ENCODE results near the gene STARD5. TPM values are rescaled to one million over a fixed set of nuclear protein-coding genes. Genes with fewer than 3 reads are reported as not detected.
A peak's percentile ranks its signal among the peaks of the same experiment; 100 is the strongest.

Gene STARD5
- total RNA-seq, 4 donors from 2014 or later, result 54.6 to 88.2 (median 67.4) TPM

DNA sequence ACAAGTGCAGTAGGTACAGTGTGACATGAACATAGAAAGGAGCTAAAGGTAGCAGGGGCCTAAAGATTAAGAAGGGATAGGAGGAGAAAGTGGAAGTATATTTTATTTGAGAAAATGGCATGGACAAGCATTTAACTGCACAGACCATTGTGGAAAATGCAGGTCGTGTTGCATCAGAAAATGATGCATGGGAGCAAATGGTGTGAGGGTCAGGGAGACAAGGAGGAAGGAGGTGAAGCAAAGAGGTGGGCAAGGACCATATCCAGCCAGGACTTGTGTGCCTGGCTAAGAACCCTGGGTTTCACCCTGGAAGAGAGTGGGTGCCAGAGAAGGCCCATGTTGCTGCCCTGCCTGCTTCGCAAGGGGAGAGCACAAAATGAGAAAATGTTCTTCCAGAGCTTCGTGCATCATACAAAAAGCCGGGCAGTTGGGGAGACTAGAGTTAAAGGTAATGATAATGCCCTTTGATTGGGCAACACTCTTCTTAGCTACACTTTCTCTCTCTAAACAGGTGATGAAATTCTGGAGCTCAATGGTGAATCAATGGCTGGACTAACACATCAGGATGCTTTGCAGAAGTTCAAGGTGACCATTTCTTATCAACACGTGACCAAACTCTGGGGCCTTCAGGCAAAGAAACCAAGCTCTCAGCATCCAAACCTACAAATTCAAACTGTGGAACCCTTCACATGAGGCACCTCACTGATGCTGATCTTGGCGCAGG lies 45.5 kb downstream of the STARD5 start:
- H3K4me3 ChIP-seq, result no peak overlapping the region
- DNase-seq (ENCODE audit: low spot score in 2 of 2), result no peak
- peaks cover 23% of the 10 kb centered on the region for H3K4me1 ChIP-seq
- 95% methylated on average over 6 of the region's 6 CpGs for WGBS
- H3K27me3 ChIP-seq, result no peaks in the 10 kb centered on the region
- peaks cover 18% of the 10 kb centered on the region for H3K36me3 ChIP-seq
- no peaks in the 10 kb centered on the region for H3K9me3 ChIP-seq
- no peak overlapping the region for H3K27ac ChIP-seq
- TF ChIP-seq POLR2AphosphoS5 (IDR thresholded peaks at IDR 0.05) (no peak), EP300 (IDR thresholded peaks at IDR 0.05) (no peak), POLR2A (IDR thresholded peaks at IDR 0.05) (no peak)
- TF ChIP-seq, protein P1, sequence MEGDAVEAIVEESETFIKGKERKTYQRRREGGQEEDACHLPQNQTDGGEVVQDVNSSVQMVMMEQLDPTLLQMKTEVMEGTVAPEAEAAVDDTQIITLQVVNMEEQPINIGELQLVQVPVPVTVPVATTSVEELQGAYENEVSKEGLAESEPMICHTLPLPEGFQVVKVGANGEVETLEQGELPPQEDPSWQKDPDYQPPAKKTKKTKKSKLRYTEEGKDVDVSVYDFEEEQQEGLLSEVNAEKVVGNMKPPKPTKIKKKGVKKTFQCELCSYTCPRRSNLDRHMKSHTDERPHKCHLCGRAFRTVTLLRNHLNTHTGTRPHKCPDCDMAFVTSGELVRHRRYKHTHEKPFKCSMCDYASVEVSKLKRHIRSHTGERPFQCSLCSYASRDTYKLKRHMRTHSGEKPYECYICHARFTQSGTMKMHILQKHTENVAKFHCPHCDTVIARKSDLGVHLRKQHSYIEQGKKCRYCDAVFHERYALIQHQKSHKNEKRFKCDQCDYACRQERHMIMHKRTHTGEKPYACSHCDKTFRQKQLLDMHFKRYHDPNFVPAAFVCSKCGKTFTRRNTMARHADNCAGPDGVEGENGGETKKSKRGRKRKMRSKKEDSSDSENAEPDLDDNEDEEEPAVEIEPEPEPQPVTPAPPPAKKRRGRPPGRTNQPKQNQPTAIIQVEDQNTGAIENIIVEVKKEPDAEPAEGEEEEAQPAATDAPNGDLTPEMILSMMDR (IDR thresholded peaks at IDR 0.05), result no peak

DNA sequence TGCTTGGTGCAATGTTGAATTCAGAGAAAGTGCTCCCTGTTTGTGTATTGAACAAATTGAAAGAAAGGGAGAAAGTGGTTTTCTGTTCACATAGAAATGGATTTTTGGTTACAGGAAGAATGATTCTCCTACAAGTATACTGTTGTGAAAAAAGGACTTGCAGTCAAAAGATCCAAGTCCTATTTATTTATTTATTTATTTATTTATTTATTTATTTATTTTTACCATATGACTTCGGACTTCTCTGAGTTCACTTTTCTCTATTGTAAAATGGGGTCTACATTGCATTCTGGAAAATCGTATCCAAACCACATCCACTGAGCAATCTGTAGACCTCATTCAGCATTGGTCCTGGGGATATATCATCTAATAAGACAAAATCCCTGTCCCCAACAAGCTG lies 46.1 kb downstream of the STARD5 start:
- no peak for TF ChIP-seq EP300 (IDR thresholded peaks at IDR 0.05)
- TF ChIP-seq POLR2AphosphoS5 (IDR thresholded peaks at IDR 0.05), result no peak
- TF ChIP-seq POLR2A (IDR thresholded peaks at IDR 0.05), result no peak
- TF ChIP-seq, protein P1 (IDR thresholded peaks at IDR 0.05), result no peak
- WGBS, result 96% methylated on average over 2 of the region's 2 CpGs
- Histone ChIP-seq H3K27ac (no peak overlapping the region), H3K4me1 (peaks cover 23% of the 10 kb centered on the region), H3K4me3 (no peak overlapping the region), H3K27me3 (no peaks in the 10 kb centered on the region), H3K9me3 (no peaks in the 10 kb centered on the region), H3K36me3 (peaks cover 15% of the 10 kb centered on the region)
- no peak for DNase-seq (ENCODE audit: low spot score in 2 of 2)

DNA sequence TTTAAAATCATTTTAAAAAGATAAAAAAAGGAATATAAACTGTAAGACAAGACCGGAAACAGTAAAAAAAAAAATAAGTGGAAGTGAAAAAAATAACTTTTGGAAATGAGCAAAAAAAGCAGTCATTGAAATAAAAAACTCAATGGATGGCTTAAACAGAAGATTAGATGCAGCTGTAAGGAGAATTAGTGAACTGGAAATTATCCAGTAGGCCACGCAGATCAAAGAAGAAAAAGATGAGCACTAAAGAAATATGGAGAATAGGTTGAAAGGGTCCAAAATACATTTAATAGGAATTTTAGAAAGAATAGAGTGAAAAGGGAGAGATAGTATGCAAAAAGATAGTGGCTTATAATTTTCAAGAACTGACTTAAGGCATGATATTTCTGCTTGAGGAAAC lies 47.0 kb downstream of the STARD5 start:
- TF ChIP-seq POLR2AphosphoS5 (IDR thresholded peaks at IDR 0.05) (no peak), POLR2A (IDR thresholded peaks at IDR 0.05) (no peak), EP300 (IDR thresholded peaks at IDR 0.05) (no peak)
- TF ChIP-seq, protein P1 (IDR thresholded peaks at IDR 0.05), result no peak

DNA sequence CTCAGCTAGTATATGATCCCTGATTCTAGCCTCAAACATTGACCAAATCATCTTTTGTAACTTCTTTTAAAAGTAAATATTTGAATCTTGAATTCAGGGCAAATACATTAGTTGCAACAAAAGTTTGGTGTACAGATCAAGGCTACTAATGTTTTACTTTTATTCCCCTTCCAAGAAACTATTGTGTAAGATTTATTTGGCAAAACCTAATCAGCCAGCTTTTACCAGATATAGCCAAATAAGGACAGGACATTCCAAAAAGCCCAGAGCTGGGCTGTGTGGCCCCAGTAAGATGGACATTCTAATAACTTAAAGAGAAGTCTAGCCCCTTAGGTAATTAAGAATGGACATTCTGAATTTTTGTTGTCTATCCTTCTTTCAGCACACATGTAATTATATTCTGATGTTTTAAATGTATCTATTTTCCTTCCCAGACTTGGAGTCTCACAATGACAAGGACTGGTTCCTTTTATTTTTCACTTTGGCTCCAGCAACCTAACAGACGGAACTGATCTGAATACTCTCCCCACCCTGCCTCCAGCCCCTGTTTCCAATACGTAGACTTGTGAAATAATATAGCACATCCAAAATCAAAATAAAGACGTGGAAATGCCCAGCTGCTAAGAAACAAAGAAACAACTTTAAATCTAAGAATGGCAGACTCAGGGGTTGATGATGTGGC lies 48.1 kb downstream of the STARD5 start:
- no peak for DNase-seq (ENCODE audit: low spot score in 2 of 2)
- H3K27ac ChIP-seq, result peak overlapping the region; percentile 57
- H3K4me1 ChIP-seq, result peaks cover 16% of the 10 kb centered on the region
- H3K4me3 ChIP-seq, result no peak overlapping the region
- 76% methylated on average over 3 of the region's 3 CpGs for WGBS
- TF ChIP-seq POLR2A (IDR thresholded peaks at IDR 0.05), result no peak
- TF ChIP-seq POLR2AphosphoS5 (IDR thresholded peaks at IDR 0.05), result no peak
- no peak for TF ChIP-seq EP300 (IDR thresholded peaks at IDR 0.05)
- TF ChIP-seq, protein P1 (IDR thresholded peaks at IDR 0.05), result no peak
- H3K36me3 ChIP-seq, result peaks cover 11% of the 10 kb centered on the region
- no peaks in the 10 kb centered on the region for H3K27me3 ChIP-seq
- no peaks in the 10 kb centered on the region for H3K9me3 ChIP-seq

More for the DNA sequence above, 47.0 kb downstream of the STARD5 start:
- Histone ChIP-seq H3K4me1 (peaks cover 23% of the 10 kb centered on the region), H3K27ac (no peak overlapping the region), H3K36me3 (peaks cover 12% of the 10 kb centered on the region), H3K27me3 (no peaks in the 10 kb centered on the region), H3K9me3 (no peaks in the 10 kb centered on the region), H3K4me3 (no peak overlapping the region)
- no peak for DNase-seq (ENCODE audit: low spot score in 2 of 2)
- WGBS, result 92% methylated on average over 2 of the region's 2 CpGs
